Hippocampal formation (tissue), 2 donors: ENCODE results near the gene STK32B.
"Not testable (repeated sequence)": the region's sequence is repeated elsewhere in the genome, so short reads cannot be mapped to it uniquely, and the experiment has no call there.

Source experiments
- DNase-seq, 2 donors: peaks; one replicate each; lab custom pipeline; 2025; lab: John Stamatoyannopoulos, UW

Gene STK32B

GRCh38 chr4:5051278-5052203, at the start of gene STK32B:
Gene STK32B (plus strand): TSS chr4:5051480.
- DNase-seq = no peak

- not testable (repeated sequence) for DNase-seq
These were observed 49.6 kb upstream of the STK32B start for GRCh38 chr4:5001641-5002040.

GRCh38 chr4:5003372-5003857, 47.9 kb upstream of the STK32B start:
- DNase-seq = no peak

GRCh38 chr4:5003918-5004317, 47.4 kb upstream of the STK32B start:
- DNase-seq = no peak

GRCh38 chr4:5004496-5004895, 46.8 kb upstream of the STK32B start:
- DNase-seq = no peak

- not testable (repeated sequence) for DNase-seq
These were observed 44.3 kb upstream of the STK32B start for GRCh38 chr4:5006932-5007331.

- DNase-seq = no peak
These were observed 41.5 kb upstream of the STK32B start for GRCh38 chr4:5009796-5010195.

- DNase-seq = no peak
These were observed 40.3 kb upstream of the STK32B start for GRCh38 chr4:5010984-5011383.

- no peak for DNase-seq
These were observed 38.9 kb upstream of the STK32B start for GRCh38 chr4:5012244-5012898.

GRCh38 chr4:5012958-5013357, 38.3 kb upstream of the STK32B start:
- no peak for DNase-seq

GRCh38 chr4:5014007-5014682, 37.1 kb upstream of the STK32B start:
- no peak for DNase-seq

- no peak for DNase-seq
These were observed 33.2 kb upstream of the STK32B start for GRCh38 chr4:5018096-5018495.

GRCh38 chr4:5018603-5019002, 32.7 kb upstream of the STK32B start:
- DNase-seq = no peak

- no peak for DNase-seq
These were observed 32.0 kb upstream of the STK32B start, which contains the start of gene CYTL1 for GRCh38 chr4:5019274-5019673. Gene CYTL1 (minus strand): TSS chr4:5019458. CDS start chr4:5019445, 13 bp downstream.

- DNase-seq = no peak
These were observed 31.5 kb upstream of the STK32B start for GRCh38 chr4:5019796-5020195.

- no peak for DNase-seq
These were observed 30.9 kb upstream of the STK32B start for GRCh38 chr4:5020341-5020740.

- DNase-seq = no peak
These were observed 29.7 kb upstream of the STK32B start for GRCh38 chr4:5021546-5021945.

- DNase-seq = no peak
These were observed 26.6 kb upstream of the STK32B start for GRCh38 chr4:5024673-5025072.

- DNase-seq = no peak
These were observed 24.9 kb upstream of the STK32B start for GRCh38 chr4:5026371-5026770.

- no peak for DNase-seq
These were observed 23.9 kb upstream of the STK32B start for GRCh38 chr4:5027346-5027745.

GRCh38 chr4:5028480-5028879, 22.8 kb upstream of the STK32B start:
- no peak for DNase-seq

GRCh38 chr4:5029447-5029846, 21.8 kb upstream of the STK32B start:
- no peak for DNase-seq
